Activated CD8-positive, alpha-beta T cell treated with anti-CD3 and anti-CD28 coated beads, Interleukin-2, amount 10 ng/mL, durations not matched to agents 7 days and 5 days (primary cell): ENCODE results near the gene TFG. TPM values are rescaled to one million over a fixed set of nuclear protein-coding genes. Genes with fewer than 3 reads are reported as not detected.
"Not testable (repeated sequence)": the region's sequence is repeated elsewhere in the genome, so short reads cannot be mapped to it uniquely, and the experiment has no call there.

Source experiments
- ATAC-seq: fragments of 150-1000 bp; cut with Tn5 transposase; one replicate; pipeline ENCODE4 v1.10.0; 2021; ENCODE audit warnings: moderate library complexity
- CTCF ChIA-PET: fragments of 350-600 bp; sonication (Branson Sonifier 250); formaldehyde crosslinking; loops from one replicate; lab custom pipeline; 2021; ENCODE audit warnings: antibody characterized with exemption; lab: Charles Lee
- POLR2A ChIA-PET: fragments of 350-600 bp; sonication (Branson Sonifier 250); formaldehyde crosslinking; loops from one replicate; lab custom pipeline; 2021; ENCODE audit warnings: antibody characterized with exemption; lab: Charles Lee
- DNase-seq: peaks from one replicate; pipeline ENCODE4 v3.0.0-alpha.2; 2020
- H3K27ac Mint-ChIP-seq: one replicate; pipeline ENCODE4 v1.8.0; 2021; ENCODE audit warnings: mild to moderate bottlenecking, mixed read lengths
- H3K27me3 Mint-ChIP-seq: one replicate; pipeline ENCODE4 v1.8.0; 2021; ENCODE audit warnings: low read depth, mixed read lengths
- H3K36me3 Mint-ChIP-seq: one replicate; pipeline ENCODE4 v1.8.0; 2021; ENCODE audit warnings: low read depth, mixed read lengths
- H3K4me1 Mint-ChIP-seq: one replicate; pipeline ENCODE4 v1.8.0; 2021; ENCODE audit warnings: low read depth, mixed read lengths
- H3K4me3 Mint-ChIP-seq: one replicate; pipeline ENCODE4 v1.8.0; 2021; ENCODE audit warnings: mild to moderate bottlenecking, mixed read lengths
- H3K9me3 Mint-ChIP-seq: one replicate; pipeline ENCODE4 v1.8.0; 2022; ENCODE audit warnings: mixed read lengths; ENCODE audit not compliant: insufficient read depth
- total RNA-seq, 2 experiments: library from RNA; stranded (reverse); gene quantifications; one replicate each; pipeline ENCODE4 v1.2.3, GENCODE V29; 2021

TFG gene
- total RNA-seq, result 10 to 100 TPM; 59.8 to 63.1 TPM

DNA sequence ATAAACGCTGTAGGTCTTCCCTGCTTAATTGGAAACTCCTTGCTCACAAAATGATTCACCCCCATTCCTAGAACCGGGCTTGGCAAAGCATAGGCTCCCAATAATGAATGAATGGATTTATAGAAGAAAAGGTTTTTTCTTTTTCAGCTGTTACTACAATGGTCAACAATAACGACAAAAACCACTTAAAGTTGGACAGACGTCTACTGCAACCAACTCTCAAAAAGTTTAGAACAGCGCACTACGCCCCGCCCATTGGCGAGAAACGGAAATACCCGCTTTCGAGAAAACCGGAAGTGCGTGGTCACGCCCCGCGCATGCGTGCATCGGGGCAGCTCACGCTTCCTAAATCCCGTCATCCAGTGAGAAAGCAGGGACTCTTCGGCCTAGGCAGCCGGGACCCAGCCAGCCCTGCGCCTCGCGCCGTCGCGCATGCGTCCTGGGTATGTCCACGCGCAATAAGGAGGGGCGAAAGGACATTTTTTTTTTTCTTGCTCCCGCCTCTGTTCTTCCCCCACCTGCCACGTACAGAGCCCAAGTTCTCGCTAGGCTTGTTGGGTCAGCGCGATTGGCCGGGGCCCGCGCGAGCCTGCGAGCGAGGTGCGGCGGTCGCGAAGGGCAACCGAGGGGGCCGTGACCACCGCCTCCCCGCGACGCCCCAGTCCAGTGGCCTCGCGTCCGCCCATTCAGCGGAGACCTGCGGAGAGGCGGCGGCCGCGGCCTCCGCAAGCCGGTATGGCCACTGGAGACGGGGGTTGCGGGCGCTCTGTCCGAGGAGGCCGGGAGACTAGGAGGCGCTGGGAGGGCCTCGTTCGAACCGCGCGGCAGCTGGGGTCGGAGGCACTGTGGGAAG, at the start of gene TFG:
TFG (plus strand) TSS at position 506 of the 853 bp plus-strand sequence. CDS start 4,192 bp downstream, outside the sequence.
- DNase-seq, result peak; percentile 100
- peak within 1 kb of the TSS; percentile 92 for H3K27ac Mint-ChIP-seq
- peak; percentile 95 for ATAC-seq
- POLR2A ChIA-PET, result interaction anchor here (0.6 to 3.3 kb wide), 38 partner anchors 10 to 1459 kb away, joined by 3 to 19 read pairs (median 4); partner anchors contain the start of genes LNP1, PCNP, TBC1D23 and TOMM70
- H3K27me3 Mint-ChIP-seq, result no peaks in the 10 kb centered on the region
- peaks cover 38% of the 10 kb centered on the region for H3K4me1 Mint-ChIP-seq
- peaks cover 40% of the 10 kb centered on the region for H3K36me3 Mint-ChIP-seq
- CTCF ChIA-PET, result interaction anchor here (0.5 to 4.7 kb wide), 25 partner anchors 9 to 877 kb away, joined by 3 to 31 read pairs (median 5); no protein-coding TSS in a partner anchor
- H3K4me3 Mint-ChIP-seq, result peak within 1 kb of the TSS; percentile 83
- peaks cover 3% of the 10 kb centered on the region for H3K9me3 Mint-ChIP-seq

DNA sequence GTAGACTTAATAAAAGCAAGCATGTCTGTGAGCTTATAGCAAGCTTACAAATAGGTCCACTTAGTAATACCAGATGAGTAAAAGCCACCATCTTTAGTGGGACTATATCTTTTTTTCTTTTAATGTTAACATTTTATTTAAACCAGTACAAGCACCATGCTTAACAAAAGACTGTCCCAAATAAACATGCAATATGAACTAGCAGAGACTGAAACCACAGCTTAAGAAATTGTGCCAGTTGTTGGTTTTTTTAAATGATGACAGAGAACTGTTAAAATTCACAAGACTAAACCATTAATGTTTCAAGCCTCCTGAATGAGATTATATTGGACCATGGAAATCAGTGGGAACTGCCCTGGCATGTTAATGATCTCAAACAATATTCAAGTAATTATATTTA, 48.0 kb upstream of the TFG start:
- CTCF ChIA-PET, result interaction anchor here (1.5 to 2.0 kb wide), 4 partner anchors 10 to 198 kb away, joined by 4 to 8 read pairs (median 6); no protein-coding TSS in a partner anchor

DNA sequence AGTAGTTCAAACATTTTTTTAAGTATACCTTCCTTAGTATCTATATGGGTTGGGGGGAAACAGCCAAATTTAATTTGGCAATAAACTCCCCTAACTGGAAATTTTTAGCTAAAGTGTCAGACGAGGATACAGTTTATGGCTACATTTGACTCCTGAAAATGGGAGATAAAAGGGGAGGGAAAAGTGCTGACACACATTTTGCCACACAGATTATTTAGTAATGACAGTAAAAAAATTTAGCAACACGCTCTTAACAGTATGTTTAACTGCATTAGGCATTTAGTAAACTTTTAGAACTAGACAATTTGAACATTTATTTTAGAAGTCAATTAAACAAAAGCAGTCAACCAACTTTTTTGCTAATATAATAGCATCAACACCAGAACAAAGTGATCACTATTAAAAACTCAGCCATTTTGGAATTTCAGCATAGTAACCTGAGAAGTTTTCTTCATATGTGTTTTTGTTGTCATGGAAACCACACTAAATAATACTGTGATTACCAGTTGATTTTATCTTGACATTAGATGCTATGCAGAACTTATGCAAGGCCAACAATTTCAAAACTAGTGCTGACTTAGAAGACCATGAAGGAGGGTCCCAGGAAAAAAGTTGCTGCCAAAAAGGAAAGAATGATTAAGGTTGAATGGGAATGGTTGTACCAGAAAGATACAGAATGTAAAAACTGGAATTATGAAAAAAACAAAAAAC, 47.0 kb upstream of the TFG start:
- DNase-seq, result no peak
- Mint-ChIP-seq H3K36me3 (peaks cover 63% of the 10 kb centered on the region), H3K27ac (peak overlapping the region; percentile 10)

More for the DNA sequence above, 48.0 kb upstream of the TFG start:
- not testable (repeated sequence) for DNase-seq, H3K4me3 Mint-ChIP-seq, H3K27ac Mint-ChIP-seq, H3K9me3 Mint-ChIP-seq, ATAC-seq, H3K27me3 Mint-ChIP-seq
- POLR2A ChIA-PET, result interaction anchor here (0.6 kb wide), 1 partner anchor 48 kb away, joined by 3 read pairs; the partner anchor contains the start of gene TFG
- H3K36me3 Mint-ChIP-seq, result peaks cover 65% of the 10 kb centered on the region
- peaks cover 32% of the 10 kb centered on the region for H3K4me1 Mint-ChIP-seq

DNA sequence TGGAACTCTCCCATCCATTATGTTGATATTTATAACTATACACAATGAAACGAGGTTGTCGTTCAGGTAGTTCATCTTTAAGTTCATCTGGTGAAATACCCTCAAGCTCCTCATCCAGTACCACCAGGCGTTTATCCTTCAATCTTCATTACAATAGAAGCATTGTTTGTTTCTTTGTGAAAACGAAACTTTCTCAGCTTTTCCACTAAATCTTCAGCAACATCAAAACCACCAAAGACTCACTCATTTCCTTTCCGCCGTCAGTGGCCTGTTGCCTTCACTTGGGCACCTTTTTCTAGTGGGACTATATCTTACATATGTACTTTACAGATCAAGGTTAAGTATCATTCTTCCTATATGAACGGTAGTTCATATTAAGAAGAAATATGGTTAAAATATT, 44.1 kb upstream of the TFG start:
- ChIA-PET POLR2A (interaction anchor here (0.9 to 1.8 kb wide), 3 partner anchors 40 to 89 kb away, joined by 3 to 11 read pairs (median 3); partner anchors contain the start of gene TFG), CTCF (interaction anchor here (0.8 to 2.6 kb wide), 11 partner anchors 11 to 202 kb away, joined by 3 to 21 read pairs (median 5); partner anchors contain the start of gene TFG)
- H3K4me3 Mint-ChIP-seq, result peak overlapping the region; percentile 37

More for the DNA sequence above, 47.0 kb upstream of the TFG start:
- peak; percentile 12 for ATAC-seq
- CTCF ChIA-PET, result interaction anchor here (0.9 to 1.5 kb wide), 2 partner anchors 48 to 199 kb away, joined by 3 to 6 read pairs; no protein-coding TSS in a partner anchor
- Mint-ChIP-seq H3K9me3 (no peaks in the 10 kb centered on the region), H3K4me3 (no peak overlapping the region), H3K4me1 (peaks cover 32% of the 10 kb centered on the region), H3K27me3 (no peaks in the 10 kb centered on the region)
- POLR2A ChIA-PET, result no interaction called here

DNA sequence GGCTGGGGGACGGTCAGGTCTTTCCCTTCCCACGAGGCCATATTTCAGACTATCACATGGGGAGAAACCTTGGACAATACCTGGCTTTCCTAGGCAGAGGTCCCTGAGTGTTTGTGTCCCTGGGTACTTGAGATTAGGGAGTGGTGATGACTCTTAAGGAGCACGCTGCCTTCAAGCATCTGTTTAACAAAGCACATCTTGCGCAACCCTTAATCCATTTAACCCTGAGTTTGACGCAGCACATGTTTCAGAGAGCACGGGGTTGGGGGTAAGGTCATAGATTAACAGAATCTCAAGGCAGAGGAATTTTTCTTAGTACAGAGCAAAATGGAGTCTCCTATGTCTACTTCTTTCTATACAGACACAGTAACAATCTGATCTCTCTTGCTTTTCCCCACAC, 42.6 kb upstream of the TFG start:
- POLR2A ChIA-PET, result interaction anchor here (0.6 kb wide), 1 partner anchor 210 kb away, joined by 4 read pairs; no protein-coding TSS in a partner anchor
- peaks cover 23% of the 10 kb centered on the region for H3K9me3 Mint-ChIP-seq
- peaks cover 32% of the 10 kb centered on the region for H3K4me1 Mint-ChIP-seq

More for the DNA sequence above, 44.1 kb upstream of the TFG start:
- H3K36me3 Mint-ChIP-seq, result peaks cover 72% of the 10 kb centered on the region
- no peaks in the 10 kb centered on the region for H3K27me3 Mint-ChIP-seq
- peaks cover 10% of the 10 kb centered on the region for H3K9me3 Mint-ChIP-seq
- H3K4me1 Mint-ChIP-seq, result peaks cover 32% of the 10 kb centered on the region
- peak overlapping the region; percentile 82 for H3K27ac Mint-ChIP-seq
- peak; percentile 74 for DNase-seq
- peak; percentile 89 for ATAC-seq

DNA sequence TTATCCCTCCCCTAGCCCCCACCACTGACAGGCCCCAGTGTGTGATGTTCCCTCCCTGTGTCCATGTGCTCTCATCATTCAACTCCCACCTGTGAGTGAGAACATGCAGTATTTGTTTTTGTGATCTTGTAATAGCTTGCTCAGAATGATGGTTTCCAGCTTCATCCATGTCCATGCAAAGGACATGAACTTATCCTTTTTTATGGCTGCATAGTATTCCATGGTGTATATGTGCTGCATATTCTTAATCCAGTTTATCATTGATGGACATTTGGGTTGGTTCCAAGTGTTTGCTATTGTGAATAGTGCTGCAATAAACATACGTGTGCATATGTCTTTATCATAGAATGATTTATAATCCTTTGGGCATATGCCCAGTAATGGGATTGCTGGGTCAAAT, 42.0 kb upstream of the TFG start:
- H3K27me3 Mint-ChIP-seq, H3K4me3 Mint-ChIP-seq, ATAC-seq, POLR2A ChIA-PET, DNase-seq, H3K27ac Mint-ChIP-seq: not testable (repeated sequence)
- CTCF ChIA-PET, result interaction anchor here (0.6 to 1.0 kb wide), 3 partner anchors 12 to 47 kb away, joined by 3 read pairs; no protein-coding TSS in a partner anchor
- H3K4me1 Mint-ChIP-seq, result peaks cover 32% of the 10 kb centered on the region
- H3K36me3 Mint-ChIP-seq, result peaks cover 79% of the 10 kb centered on the region
- H3K9me3 Mint-ChIP-seq, result peaks cover 25% of the 10 kb centered on the region

More for the DNA sequence above, 42.6 kb upstream of the TFG start:
- peaks cover 80% of the 10 kb centered on the region for H3K36me3 Mint-ChIP-seq
- not testable (repeated sequence) for ATAC-seq, H3K27ac Mint-ChIP-seq, H3K27me3 Mint-ChIP-seq, H3K4me3 Mint-ChIP-seq, DNase-seq
- CTCF ChIA-PET, result interaction anchor here (0.6 to 1.0 kb wide), 2 partner anchors 19 to 48 kb away, joined by 3 read pairs; no protein-coding TSS in a partner anchor

DNA sequence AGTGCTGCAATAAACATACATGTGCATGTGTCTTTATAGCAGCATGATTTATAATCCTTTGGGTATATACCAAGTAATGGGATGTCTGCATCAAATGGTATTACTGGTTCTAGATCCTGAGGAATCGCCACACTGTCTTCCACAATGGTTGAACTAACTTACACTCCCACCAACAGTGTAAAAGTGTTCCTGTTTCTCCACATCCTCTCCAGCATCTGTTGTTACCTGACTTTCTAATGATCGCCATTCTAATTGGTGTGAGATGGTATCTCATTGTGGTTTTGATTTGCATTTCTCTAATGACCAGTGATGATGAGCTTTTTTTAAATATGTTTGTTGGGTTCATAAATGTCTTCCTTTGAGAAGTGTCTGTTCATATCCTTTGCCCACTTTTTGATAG, 38.3 kb upstream of the TFG start:
- Mint-ChIP-seq H3K9me3 (peaks cover 25% of the 10 kb centered on the region), H3K36me3 (peaks cover 79% of the 10 kb centered on the region)
- H3K27ac Mint-ChIP-seq, H3K4me1 Mint-ChIP-seq, H3K27me3 Mint-ChIP-seq, H3K4me3 Mint-ChIP-seq, ATAC-seq, POLR2A ChIA-PET, DNase-seq: not testable (repeated sequence)
- CTCF ChIA-PET, result interaction anchor here (1.2 kb wide), 1 partner anchor 24 kb away, joined by 3 read pairs; no protein-coding TSS in a partner anchor

DNA sequence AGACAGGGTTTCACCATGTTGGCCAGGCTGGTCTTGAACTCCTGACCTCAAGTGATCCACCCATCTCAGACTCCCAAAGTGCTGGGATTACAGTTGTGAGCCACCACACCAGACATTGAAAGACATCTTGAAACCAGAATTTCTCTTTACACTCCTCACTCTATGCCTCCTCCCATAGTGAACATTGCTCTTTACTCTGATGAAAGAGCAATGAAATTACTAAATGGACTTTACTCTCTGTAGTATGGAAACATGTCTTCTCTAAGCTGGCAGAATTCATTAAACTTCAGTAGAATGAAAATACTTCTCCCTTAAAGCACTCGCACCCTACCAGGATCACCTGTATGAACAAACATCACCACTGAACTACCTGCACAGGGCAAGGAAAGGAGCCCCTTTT, 27.8 kb upstream of the TFG start:
- POLR2A ChIA-PET, result no interaction called here
- Mint-ChIP-seq H3K27ac (no peak overlapping the region), H3K27me3 (no peaks in the 10 kb centered on the region), H3K4me3 (no peak overlapping the region), H3K9me3 (no peaks in the 10 kb centered on the region), H3K4me1 (peaks cover 10% of the 10 kb centered on the region), H3K36me3 (peaks cover 40% of the 10 kb centered on the region)
- DNase-seq (no peak), ATAC-seq (no peak)
- CTCF ChIA-PET, result no interaction called here

DNA sequence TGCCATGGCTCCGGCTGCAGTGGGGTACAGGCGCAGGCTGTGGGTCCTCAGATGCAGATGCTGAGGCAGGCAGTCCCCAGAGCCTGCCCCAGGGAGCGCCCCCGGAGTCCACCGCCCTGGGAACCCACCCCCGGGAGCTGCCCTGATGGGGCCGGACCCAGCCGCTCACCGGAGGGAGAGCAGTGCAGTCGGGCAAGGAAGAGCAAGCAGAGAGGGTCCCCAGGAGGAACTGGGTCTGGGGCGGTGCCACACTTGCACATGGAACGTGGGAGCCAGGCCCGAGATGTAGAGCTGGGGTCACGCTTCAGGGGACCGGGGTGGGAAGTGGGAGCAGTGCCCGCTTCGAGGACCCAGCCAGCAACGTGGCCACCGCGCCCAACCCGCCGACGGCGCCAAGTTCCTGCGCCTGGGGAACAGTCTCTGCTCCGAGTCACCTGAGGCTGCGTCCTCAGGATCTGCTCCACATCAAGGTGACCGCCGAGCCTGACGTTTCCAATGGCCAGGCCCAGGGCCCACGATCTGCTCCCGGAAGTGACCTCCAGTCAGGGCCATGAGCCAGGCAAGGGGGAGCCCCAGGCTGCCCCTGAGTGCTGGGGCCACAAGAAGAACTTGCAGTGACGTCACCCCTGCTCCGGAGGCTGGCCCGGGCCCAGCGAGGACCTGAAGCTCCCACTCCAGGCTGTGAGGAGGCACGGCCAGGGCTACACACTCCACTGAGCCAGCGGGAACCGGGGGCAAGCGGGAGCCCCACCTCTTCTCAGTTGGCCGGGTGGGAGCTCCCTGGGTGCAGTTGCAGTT, 27.0 kb upstream of the TFG start:
- POLR2A ChIA-PET, result interaction anchor here (1.1 to 1.4 kb wide), 2 partner anchors 12 to 28 kb away, joined by 3 to 4 read pairs; no protein-coding TSS in a partner anchor
- CTCF ChIA-PET, result interaction anchor here (0.9 to 1.4 kb wide), 3 partner anchors 17 to 42 kb away, joined by 3 to 4 read pairs (median 3); no protein-coding TSS in a partner anchor
- DNase-seq (no peak), ATAC-seq (peak; percentile 40)
- H3K27me3 Mint-ChIP-seq, result no peaks in the 10 kb centered on the region
- peaks cover 38% of the 10 kb centered on the region for H3K36me3 Mint-ChIP-seq
- H3K9me3 Mint-ChIP-seq, result no peaks in the 10 kb centered on the region
- H3K27ac Mint-ChIP-seq, result no peak overlapping the region
- H3K4me1 Mint-ChIP-seq, result peaks cover 10% of the 10 kb centered on the region
- no peak overlapping the region for H3K4me3 Mint-ChIP-seq
